Right lobe of liver (tissue), 4 donors: Measurements from ENCODE around the gene SNAI1.

ENCODE experiments used
- POLR2A ChIP-seq: fragments of 450-650 bp; IDR thresholded peaks from one replicate; pipeline ENCODE4 v1.6.1; 2017; ENCODE audit warnings: antibody characterized with exemption, mild to moderate bottlenecking
- TF ChIP-seq, protein P1 (sequence below), 4 donors: fragments of 200-600 bp in 3 of 4; fragments of 450-650 bp in 1 of 4; IDR thresholded peaks; one replicate each; pipeline versions ENCODE4 v1.5.1 to v1.8.0; 2016 to 2022; ENCODE audit warnings: antibody characterized with exemption in 4 of 4, mild to moderate bottlenecking in 2 of 4
- donor health status: DM: no; HTN: no; CAD: no.
- donor health status: DM: no; HTN: no; CAD: no.
- donor health status: DM: no; HTN: yes; CAD: no.

DNA sequence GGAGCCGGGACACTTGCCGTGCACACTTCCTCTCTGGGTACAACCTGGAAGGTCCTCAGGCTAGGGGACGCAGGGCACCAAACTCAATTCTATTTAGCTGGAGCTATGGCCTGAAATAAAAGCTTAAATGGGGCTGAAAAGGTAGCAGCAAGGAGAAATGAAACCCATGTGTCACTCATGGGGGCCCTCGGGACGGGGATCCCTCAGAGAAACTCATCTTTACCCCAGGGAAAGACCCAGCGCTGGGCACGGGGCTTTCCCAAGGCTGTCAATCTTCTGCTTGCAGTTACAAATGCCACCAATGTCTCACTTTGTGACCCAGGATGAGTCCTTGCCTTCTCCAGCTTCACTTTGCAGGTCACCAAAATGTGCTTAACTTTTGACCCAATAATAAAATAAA is 16.5 kb downstream of the SNAI1 start:
- TF ChIP-seq, protein P1, sequence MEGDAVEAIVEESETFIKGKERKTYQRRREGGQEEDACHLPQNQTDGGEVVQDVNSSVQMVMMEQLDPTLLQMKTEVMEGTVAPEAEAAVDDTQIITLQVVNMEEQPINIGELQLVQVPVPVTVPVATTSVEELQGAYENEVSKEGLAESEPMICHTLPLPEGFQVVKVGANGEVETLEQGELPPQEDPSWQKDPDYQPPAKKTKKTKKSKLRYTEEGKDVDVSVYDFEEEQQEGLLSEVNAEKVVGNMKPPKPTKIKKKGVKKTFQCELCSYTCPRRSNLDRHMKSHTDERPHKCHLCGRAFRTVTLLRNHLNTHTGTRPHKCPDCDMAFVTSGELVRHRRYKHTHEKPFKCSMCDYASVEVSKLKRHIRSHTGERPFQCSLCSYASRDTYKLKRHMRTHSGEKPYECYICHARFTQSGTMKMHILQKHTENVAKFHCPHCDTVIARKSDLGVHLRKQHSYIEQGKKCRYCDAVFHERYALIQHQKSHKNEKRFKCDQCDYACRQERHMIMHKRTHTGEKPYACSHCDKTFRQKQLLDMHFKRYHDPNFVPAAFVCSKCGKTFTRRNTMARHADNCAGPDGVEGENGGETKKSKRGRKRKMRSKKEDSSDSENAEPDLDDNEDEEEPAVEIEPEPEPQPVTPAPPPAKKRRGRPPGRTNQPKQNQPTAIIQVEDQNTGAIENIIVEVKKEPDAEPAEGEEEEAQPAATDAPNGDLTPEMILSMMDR (IDR thresholded peaks at IDR 0.05), result no peak
- no peak for TF ChIP-seq POLR2A
